Activated B cell treated with CpG ODN at 0.5 μM for 24 hours (primary cell): ENCODE results near the gene RGPD5. TPM values are rescaled to one million over a fixed set of nuclear protein-coding genes. Genes with fewer than 3 reads are reported as not detected.
"Not testable (repeated sequence)": the region's sequence is repeated elsewhere in the genome, so short reads cannot be mapped to it uniquely, and the experiment has no call there.

ENCODE experiments used
- ATAC-seq: fragments of 200-7000 bp; cut with Tn5 transposase; one replicate; pipeline ENCODE4 v1.10.0; 2021; ENCODE audit warnings: low read depth, mild to moderate bottlenecking, moderate library complexity
- CTCF ChIA-PET: fragments of 350-600 bp; sonication (Branson Sonifier 250); formaldehyde crosslinking; loops from one replicate; lab custom pipeline; 2021; ENCODE audit warnings: antibody characterized with exemption; lab: Charles Lee
- POLR2A ChIA-PET: fragments of 350-600 bp; sonication (Branson Sonifier 250); formaldehyde crosslinking; loops from one replicate; lab custom pipeline; 2021; ENCODE audit warnings: antibody characterized with exemption; lab: Charles Lee
- DNase-seq: peaks from one replicate; pipeline ENCODE4 v3.0.0; 2022
- H3K27ac Mint-ChIP-seq: one replicate; pipeline ENCODE4 v1.8.0; 2020; ENCODE audit warnings: mixed read lengths
- H3K27me3 Mint-ChIP-seq: one replicate; pipeline ENCODE4 v1.8.0; 2021; ENCODE audit warnings: mixed read lengths
- H3K36me3 Mint-ChIP-seq: one replicate; pipeline ENCODE4 v1.8.0; 2021; ENCODE audit warnings: low read depth, mixed read lengths
- H3K4me1 Mint-ChIP-seq: one replicate; pipeline ENCODE4 v1.8.0; 2021; ENCODE audit warnings: mixed read lengths
- H3K4me3 Mint-ChIP-seq: one replicate; pipeline ENCODE4 v1.8.0; 2020; ENCODE audit warnings: mild to moderate bottlenecking, mixed read lengths
- H3K9me3 Mint-ChIP-seq: one replicate; pipeline ENCODE4 v1.8.0; 2020; ENCODE audit warnings: mixed read lengths
- intact Hi-C: fragments of 100-400 bp; cut with micrococcal nuclease; formaldehyde crosslinking; loops from one replicate; pipeline ENCODE4 v1.15.1; 2024
- total RNA-seq: library from RNA; stranded (reverse); gene quantifications from 2 replicates; pipeline ENCODE4 v1.2.3, GENCODE V29; 2022

The RGPD5 gene
- total RNA-seq, 1 donor from 2014 or later: 75.9 TPM

GRCh38 chr2:109782446-109782993 lies 11.6 kb upstream of the RGPD5 start:
- intact Hi-C loops, H3K36me3 Mint-ChIP-seq, H3K4me1 Mint-ChIP-seq, ATAC-seq, CTCF ChIA-PET, POLR2A ChIA-PET, DNase-seq, H3K9me3 Mint-ChIP-seq, H3K27ac Mint-ChIP-seq, H3K4me3 Mint-ChIP-seq, H3K27me3 Mint-ChIP-seq: not testable (repeated sequence)

DNA sequence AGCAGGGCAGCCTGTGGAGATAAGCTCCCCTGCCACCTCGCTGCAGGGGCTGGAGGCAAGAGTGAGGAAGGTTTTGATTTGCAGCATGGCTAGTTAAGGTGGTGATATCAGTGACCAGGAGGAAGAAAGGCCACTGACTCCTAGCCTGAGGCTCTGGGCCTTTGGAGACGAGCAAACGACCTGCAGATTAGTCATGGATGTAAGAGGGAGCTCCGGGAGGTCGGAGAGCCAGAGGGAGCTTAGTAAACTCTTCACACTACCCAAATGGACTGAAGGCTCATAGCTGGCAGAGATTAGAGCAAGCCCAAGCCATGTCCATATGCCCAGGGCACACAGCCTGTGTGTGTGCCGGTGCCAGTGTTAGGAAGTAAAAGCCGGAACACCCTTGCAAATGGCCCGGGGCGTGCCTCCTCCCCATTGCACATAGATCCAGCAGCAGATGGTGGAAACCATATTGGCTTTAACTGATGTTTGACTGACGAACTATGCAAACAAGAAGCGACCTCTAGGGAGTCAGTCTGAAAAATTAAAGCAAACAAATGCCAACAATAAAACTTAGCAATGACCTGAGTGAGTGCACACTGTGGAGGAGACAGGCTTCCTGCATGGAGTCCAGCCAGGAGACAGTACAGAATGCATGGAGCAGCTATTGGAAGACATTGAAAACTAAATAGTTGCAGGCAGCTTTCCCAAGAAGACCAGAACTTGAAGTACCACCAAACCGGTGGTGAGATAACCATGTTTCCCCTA lies 2.4 kb upstream of the RGPD5 start:
- H3K27ac Mint-ChIP-seq, ATAC-seq, intact Hi-C loops, POLR2A ChIA-PET, H3K27me3 Mint-ChIP-seq, H3K36me3 Mint-ChIP-seq, H3K4me3 Mint-ChIP-seq, CTCF ChIA-PET, DNase-seq, H3K9me3 Mint-ChIP-seq, H3K4me1 Mint-ChIP-seq: not testable (repeated sequence)

- H3K36me3 Mint-ChIP-seq, H3K27ac Mint-ChIP-seq, H3K4me1 Mint-ChIP-seq, POLR2A ChIA-PET, CTCF ChIA-PET, H3K9me3 Mint-ChIP-seq, H3K27me3 Mint-ChIP-seq, intact Hi-C loops, ATAC-seq, H3K4me3 Mint-ChIP-seq, DNase-seq: not testable (repeated sequence)
Observed at GRCh38 chr2:109792659-109793058, 1.4 kb upstream of the RGPD5 start.

- POLR2A ChIA-PET, H3K4me1 Mint-ChIP-seq, DNase-seq, CTCF ChIA-PET, intact Hi-C loops, H3K27ac Mint-ChIP-seq, H3K27me3 Mint-ChIP-seq, H3K36me3 Mint-ChIP-seq, H3K9me3 Mint-ChIP-seq, H3K4me3 Mint-ChIP-seq: not testable (repeated sequence)
- ATAC-seq: peak; percentile 69
Observed at GRCh38 chr2:109871129-109871751, 77.1 kb downstream of the RGPD5 start.

- H3K36me3 Mint-ChIP-seq, ATAC-seq, H3K27ac Mint-ChIP-seq, H3K4me1 Mint-ChIP-seq, H3K4me3 Mint-ChIP-seq, H3K27me3 Mint-ChIP-seq, DNase-seq, intact Hi-C loops, POLR2A ChIA-PET, H3K9me3 Mint-ChIP-seq, CTCF ChIA-PET: not testable (repeated sequence)
Observed at GRCh38 chr2:109876625-109877024, 82.5 kb downstream of the RGPD5 start.

DNA sequence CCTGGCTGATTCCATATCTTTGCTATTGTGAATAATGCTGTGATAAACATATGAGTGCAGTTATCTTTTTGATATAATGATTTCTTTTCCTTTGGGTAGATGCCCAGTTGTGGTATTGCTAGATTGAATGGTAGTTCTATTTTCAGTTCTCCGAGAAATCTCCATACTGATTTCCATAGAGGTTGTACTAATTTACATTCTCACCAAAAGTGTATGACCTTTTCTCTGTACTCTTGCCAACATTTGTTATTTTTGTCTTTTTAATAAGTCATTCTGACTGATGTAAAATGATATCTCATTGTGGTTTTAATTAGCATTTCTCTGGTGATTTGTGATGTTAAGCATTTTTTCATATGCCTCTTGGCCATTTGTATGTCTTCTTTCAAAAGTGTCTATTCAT lies 88.0 kb downstream of the RGPD5 start:
- H3K36me3 Mint-ChIP-seq, DNase-seq, H3K4me3 Mint-ChIP-seq, intact Hi-C loops, CTCF ChIA-PET, H3K27ac Mint-ChIP-seq, H3K27me3 Mint-ChIP-seq, H3K9me3 Mint-ChIP-seq, H3K4me1 Mint-ChIP-seq, ATAC-seq, POLR2A ChIA-PET: not testable (repeated sequence)

GRCh38 chr2:109888414-109888813 lies 94.3 kb downstream of the RGPD5 start:
- CTCF ChIA-PET, ATAC-seq, H3K36me3 Mint-ChIP-seq, intact Hi-C loops, H3K27ac Mint-ChIP-seq, POLR2A ChIA-PET, DNase-seq, H3K4me1 Mint-ChIP-seq, H3K27me3 Mint-ChIP-seq, H3K4me3 Mint-ChIP-seq, H3K9me3 Mint-ChIP-seq: not testable (repeated sequence)

DNA sequence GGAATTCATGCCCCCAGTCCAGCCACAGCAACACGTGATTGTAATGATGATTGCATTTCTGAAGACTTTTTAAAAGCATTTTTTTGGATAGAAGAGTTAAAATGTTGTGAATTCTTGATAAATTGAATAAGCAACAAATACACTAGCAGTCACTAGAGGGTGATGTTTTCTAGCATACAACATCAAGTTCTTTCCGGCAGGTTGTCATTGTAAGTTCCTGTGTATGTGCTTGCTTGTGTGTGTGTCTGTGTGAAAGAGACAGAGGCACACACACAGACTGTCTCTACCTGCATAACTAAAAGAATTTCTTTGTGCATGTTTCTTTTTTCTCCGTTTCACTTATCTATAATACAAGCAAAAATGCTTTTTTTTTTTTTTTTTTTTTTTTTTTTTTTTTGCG lies 95.8 kb downstream of the RGPD5 start:
- H3K9me3 Mint-ChIP-seq, CTCF ChIA-PET, ATAC-seq, H3K4me3 Mint-ChIP-seq, intact Hi-C loops, H3K27ac Mint-ChIP-seq, DNase-seq, H3K36me3 Mint-ChIP-seq, H3K27me3 Mint-ChIP-seq, POLR2A ChIA-PET, H3K4me1 Mint-ChIP-seq: not testable (repeated sequence)

GRCh38 chr2:109891024-109891423 lies 96.9 kb downstream of the RGPD5 start:
- POLR2A ChIA-PET, H3K36me3 Mint-ChIP-seq, DNase-seq, H3K27me3 Mint-ChIP-seq, intact Hi-C loops, H3K27ac Mint-ChIP-seq, H3K4me1 Mint-ChIP-seq, H3K9me3 Mint-ChIP-seq, H3K4me3 Mint-ChIP-seq, ATAC-seq, CTCF ChIA-PET: not testable (repeated sequence)

DNA sequence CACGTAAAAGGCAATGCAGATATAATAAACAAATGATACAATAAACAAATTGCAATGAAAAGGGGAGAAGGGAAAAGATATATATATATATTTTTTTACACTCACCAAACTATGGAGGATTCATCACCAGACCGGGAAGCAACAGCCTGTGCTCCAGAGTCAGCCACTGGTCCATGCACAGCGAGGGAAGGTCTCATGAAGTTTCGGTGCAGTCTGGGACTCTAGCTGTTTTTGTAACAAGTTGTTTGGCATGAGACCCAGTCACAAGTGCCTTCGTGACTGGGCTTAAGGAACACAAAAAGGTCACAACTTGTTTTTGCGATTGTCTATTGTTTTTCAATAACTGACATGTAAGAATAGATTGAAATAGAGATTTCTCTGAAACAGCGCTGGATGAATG lies 99.6 kb downstream of the RGPD5 start:
- CTCF ChIA-PET, H3K36me3 Mint-ChIP-seq, H3K4me1 Mint-ChIP-seq, POLR2A ChIA-PET, H3K27ac Mint-ChIP-seq, DNase-seq, H3K27me3 Mint-ChIP-seq, H3K4me3 Mint-ChIP-seq, ATAC-seq, intact Hi-C loops, H3K9me3 Mint-ChIP-seq: not testable (repeated sequence)

DNA sequence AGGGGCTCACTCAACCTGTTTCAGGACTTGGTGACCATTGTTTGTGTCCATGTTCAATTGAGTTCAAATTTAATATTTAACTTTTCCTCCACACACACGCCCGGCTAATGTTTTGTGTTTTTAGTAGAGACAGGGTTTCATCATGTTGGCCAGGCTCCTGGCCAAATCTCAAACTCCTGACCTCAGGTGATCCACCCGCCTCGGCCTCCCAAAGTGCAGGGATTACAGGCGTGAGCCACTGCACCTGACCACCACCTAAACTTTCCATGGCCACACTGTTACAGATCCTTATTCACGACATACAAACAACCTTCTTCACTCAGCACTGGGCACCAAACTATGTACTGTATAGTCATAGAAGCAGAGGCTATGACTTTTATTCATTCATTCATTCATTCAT lies 100.0 kb downstream of the RGPD5 start:
- intact Hi-C loops, H3K4me3 Mint-ChIP-seq, H3K27ac Mint-ChIP-seq, POLR2A ChIA-PET, CTCF ChIA-PET, H3K27me3 Mint-ChIP-seq, H3K9me3 Mint-ChIP-seq, DNase-seq, ATAC-seq, H3K36me3 Mint-ChIP-seq, H3K4me1 Mint-ChIP-seq: not testable (repeated sequence)

- intact Hi-C loops, H3K27ac Mint-ChIP-seq, H3K9me3 Mint-ChIP-seq, H3K27me3 Mint-ChIP-seq, H3K36me3 Mint-ChIP-seq, ATAC-seq, DNase-seq, H3K4me3 Mint-ChIP-seq, CTCF ChIA-PET, POLR2A ChIA-PET, H3K4me1 Mint-ChIP-seq: not testable (repeated sequence)
Observed at GRCh38 chr2:109895090-109895869, 101.2 kb downstream of the RGPD5 start.
